ENCODE results near the gene SDHA.

DNA sequence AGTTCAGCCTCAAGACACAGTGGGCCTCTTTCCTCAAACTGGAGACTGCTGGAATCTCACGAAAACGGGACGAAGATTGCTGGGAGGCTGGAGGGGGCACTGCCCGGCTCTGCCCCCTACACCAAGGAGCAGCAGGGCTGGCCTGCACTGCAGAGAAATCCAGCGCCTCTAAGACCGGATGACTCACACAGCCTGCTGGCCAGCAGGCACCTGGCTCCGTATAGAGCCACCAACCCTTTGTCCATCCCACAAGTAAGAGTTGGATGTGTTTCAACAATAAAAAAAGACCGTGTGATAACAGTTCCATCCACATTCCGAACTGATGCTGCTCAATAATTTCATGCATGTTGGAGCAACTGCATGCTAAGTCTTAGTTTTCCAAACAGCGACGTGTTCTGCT is 11.7 kb upstream of the SDHA start:
- TF ChIP-seq, protein P1, sequence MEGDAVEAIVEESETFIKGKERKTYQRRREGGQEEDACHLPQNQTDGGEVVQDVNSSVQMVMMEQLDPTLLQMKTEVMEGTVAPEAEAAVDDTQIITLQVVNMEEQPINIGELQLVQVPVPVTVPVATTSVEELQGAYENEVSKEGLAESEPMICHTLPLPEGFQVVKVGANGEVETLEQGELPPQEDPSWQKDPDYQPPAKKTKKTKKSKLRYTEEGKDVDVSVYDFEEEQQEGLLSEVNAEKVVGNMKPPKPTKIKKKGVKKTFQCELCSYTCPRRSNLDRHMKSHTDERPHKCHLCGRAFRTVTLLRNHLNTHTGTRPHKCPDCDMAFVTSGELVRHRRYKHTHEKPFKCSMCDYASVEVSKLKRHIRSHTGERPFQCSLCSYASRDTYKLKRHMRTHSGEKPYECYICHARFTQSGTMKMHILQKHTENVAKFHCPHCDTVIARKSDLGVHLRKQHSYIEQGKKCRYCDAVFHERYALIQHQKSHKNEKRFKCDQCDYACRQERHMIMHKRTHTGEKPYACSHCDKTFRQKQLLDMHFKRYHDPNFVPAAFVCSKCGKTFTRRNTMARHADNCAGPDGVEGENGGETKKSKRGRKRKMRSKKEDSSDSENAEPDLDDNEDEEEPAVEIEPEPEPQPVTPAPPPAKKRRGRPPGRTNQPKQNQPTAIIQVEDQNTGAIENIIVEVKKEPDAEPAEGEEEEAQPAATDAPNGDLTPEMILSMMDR (IDR thresholded peaks at IDR 0.05) = no peak
- TF ChIP-seq POLR2AphosphoS5 (IDR thresholded peaks at IDR 0.05; ENCODE audit: low read depth, low read length) = no peak
- TF ChIP-seq SIN3A (IDR thresholded peaks at IDR 0.05; ENCODE audit: borderline replicate concordance, insufficient read depth, low read depth, low read length) = no peak
- TF ChIP-seq TCF7L2 (IDR thresholded peaks at IDR 0.05; ENCODE audit: low read depth, low read length) = no peak

All from Panc1 (cell line).